GM18519 (cell line): ENCODE data around the gene LRRC2.

Source experiments
- ATAC-seq: cut with Tn5 transposase; IDR thresholded peaks from one replicate; pipeline ENCODE4 v1.9.1; 2021; ENCODE audit warnings: mild to moderate bottlenecking, moderate library complexity; ENCODE audit not compliant: unreplicated experiment, low FRiP score

LRRC2 gene

GRCh38 chr3:46483825-46484224, 82.3 kb downstream of the LRRC2 start:
- ATAC-seq: no peak

GRCh38 chr3:46482632-46483350, 83.3 kb downstream of the LRRC2 start:
- no peak for ATAC-seq

- no peak for ATAC-seq
Measured at GRCh38 chr3:46481636-46482035, 84.5 kb downstream of the LRRC2 start.

- no peak for ATAC-seq
Measured at GRCh38 chr3:46480491-46481195, 85.5 kb downstream of the LRRC2 start.

- ATAC-seq: no peak
Measured at GRCh38 chr3:46479696-46480095, 86.4 kb downstream of the LRRC2 start.

DNA sequence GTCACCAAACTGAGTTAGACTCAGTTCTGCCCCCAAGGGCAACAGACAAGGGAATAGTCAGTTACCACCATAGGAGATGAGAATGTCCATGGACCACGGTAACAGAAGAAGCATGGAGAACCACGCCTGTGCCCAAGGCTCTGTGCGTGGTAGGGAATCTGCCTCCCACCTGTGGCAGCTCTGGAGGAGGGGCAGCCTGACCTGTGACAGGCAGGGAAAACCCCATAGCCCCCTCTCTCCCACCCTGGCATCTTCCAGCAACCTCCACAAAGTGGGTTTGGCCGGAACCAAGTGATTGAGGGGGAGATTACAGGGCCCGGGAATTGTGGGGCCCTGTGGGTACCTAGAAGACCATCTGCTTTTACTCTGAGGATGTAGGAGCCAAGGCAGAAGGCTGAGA, 87.1 kb downstream of the LRRC2 start:
- ATAC-seq: no peak

- ATAC-seq: no peak
Measured at GRCh38 chr3:46478341-46478740, 87.8 kb downstream of the LRRC2 start.

GRCh38 chr3:46477756-46478155, 88.3 kb downstream of the LRRC2 start:
- no peak for ATAC-seq

DNA sequence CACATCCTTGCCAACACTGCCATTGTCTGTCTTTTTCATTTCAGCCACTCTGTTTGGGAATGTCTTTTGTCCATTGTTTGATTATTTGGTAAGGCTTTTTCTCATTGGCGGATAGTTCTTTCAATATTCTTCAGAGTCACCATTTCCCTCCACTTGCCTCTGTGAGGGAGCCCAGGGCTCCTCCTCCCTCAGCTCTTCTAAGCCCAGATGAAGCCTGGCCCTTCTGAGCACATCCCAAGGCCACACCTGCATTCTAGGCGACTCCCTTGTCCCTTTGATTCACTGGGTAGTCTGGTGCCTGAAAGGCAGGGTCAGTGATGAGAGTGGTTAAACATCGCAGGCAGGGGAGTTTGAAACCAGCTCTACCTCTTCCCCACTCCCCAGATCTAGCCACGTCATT, 89.0 kb downstream of the LRRC2 start:
- ATAC-seq: no peak

- no peak for ATAC-seq
Measured at GRCh38 chr3:46472736-46473135, 93.4 kb downstream of the LRRC2 start.

- no peak for ATAC-seq
Measured at GRCh38 chr3:46471371-46471914, 94.7 kb downstream of the LRRC2 start.

DNA sequence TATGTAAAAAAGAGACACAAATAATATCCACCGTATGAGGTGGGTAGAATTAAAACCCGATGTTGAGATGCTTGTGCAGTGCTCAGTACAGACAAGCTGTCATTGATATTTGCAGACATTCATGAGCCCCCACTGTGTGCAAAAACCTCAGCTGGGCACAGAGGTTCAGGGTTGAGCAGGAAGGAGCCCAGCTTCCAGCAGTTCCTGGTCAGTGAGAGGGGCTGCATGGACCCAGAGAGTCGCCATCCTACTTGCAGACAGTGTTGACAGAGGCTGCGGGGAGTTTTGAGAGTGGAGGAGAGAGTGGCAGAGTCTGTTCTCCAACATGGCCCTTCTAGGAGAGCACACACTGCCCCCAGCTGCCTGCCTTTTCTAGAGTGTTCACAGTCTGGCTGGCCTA, 95.3 kb downstream of the LRRC2 start:
- no peak for ATAC-seq

DNA sequence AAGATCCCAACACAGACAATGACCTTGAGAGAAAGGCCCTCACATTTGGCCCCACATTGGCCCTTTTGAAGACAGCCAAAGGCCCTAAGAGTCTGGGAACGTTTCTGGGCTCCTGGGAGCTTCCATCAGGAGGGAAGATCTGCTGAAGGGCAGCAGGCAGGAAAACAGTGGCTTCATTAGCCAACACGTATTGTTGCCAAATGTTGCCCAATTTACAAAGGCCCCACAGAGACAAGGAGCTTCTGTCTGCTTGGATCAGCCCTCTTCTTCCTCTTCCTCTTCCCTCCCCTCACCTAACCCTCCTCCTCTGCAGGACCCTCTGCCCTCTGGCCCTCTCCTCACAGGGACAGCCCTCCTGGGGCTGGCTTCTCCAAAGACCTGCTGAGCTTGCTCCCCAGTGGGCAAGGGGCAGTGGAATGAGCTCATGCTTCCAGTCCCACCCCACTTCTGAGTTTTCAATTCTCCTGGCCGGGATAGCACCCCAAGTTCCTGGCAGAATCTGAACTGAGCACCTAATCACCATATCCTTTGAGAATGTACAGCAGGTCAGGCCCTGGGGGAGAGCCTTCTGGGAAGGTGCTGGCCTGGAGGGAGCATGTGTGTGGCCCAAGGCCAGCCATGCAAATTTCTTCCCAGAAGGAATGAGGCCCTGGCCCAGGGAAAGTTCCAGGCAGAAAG, 96.3 kb downstream of the LRRC2 start:
- no peak for ATAC-seq

- no peak for ATAC-seq
Measured at GRCh38 chr3:46468753-46469600, 97.1 kb downstream of the LRRC2 start.

- no peak for ATAC-seq
Measured at GRCh38 chr3:46467562-46467961, 98.5 kb downstream of the LRRC2 start.

GRCh38 chr3:46466871-46467403, 99.2 kb downstream of the LRRC2 start:
- no peak for ATAC-seq

DNA sequence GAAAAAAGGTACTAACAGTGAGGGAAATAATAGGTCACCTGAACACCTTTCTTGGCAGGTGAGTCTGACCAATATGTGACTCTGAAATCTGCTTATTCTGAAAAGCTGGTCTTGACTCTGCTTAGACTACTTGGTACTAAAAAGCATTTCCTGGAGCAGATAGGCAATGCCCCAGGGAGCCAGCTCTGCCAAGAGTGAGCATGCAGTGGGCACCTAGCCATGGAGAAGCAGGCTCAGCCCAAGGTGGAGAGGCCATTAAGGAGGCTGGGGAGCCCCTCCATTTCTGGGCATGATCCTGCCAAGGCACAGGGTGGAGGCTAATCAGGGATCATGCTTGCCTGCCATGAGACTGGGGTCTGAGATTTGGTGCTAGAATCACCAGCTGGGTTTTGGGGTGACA, 99.8 kb downstream of the LRRC2 start:
- no peak for ATAC-seq
